Keratinocyte (primary cell): Measurements from ENCODE around the gene RHAG. TPM values are rescaled to one million over a fixed set of nuclear protein-coding genes. Genes with fewer than 3 reads are reported as not detected.

ENCODE experiments used
- DNase-seq: peaks from one replicate; pipeline ENCODE4 v3.0.0-alpha.2; 2011; ENCODE audit warnings: low read depth, missing footprints, low spot score
- FAIRE-seq: peaks from 2 replicates; lab custom pipeline; 2011; peaks lifted over from hg19 to GRCh38; lab: Jason Lieb, UNC
- H2AFZ ChIP-seq: 2 replicates; pipeline ENCODE4 v1.6.0; 2012; ENCODE audit warnings: low read length, control low read depth, inconsistent platforms; ENCODE audit not compliant: control insufficient read depth
- H3K27ac ChIP-seq: 2 replicates; pipeline ENCODE4 v1.5.1; 2011; ENCODE audit warnings: low read length; ENCODE audit not compliant: control insufficient read depth, insufficient read depth
- H3K27me3 ChIP-seq: 3 replicates; pipeline ENCODE4 v1.6.0; 2011; ENCODE audit warnings: low read length; ENCODE audit not compliant: control insufficient read depth, insufficient read depth; ENCODE audit errors: extremely low read depth
- H3K36me3 ChIP-seq, 2 experiments: 2 replicates in 1 of 2; 3 replicates in 1 of 2; pipeline ENCODE4 v1.5.1; 2011; ENCODE audit warnings: low read length in 2 of 2, mild to moderate bottlenecking in 1 of 2; ENCODE audit not compliant: control insufficient read depth in 2 of 2, insufficient read depth in 2 of 2; ENCODE audit errors: extremely low read depth in 1 of 2
- H3K4me1 ChIP-seq: 3 replicates; pipeline ENCODE4 v1.5.1; 2011; ENCODE audit warnings: low read length; ENCODE audit not compliant: control insufficient read depth, insufficient read depth; ENCODE audit errors: extremely low read depth
- H3K4me2 ChIP-seq: 3 replicates; pipeline ENCODE4 v1.6.0; 2011; ENCODE audit warnings: low read depth, low read length; ENCODE audit not compliant: control insufficient read depth, insufficient read depth; ENCODE audit errors: extremely low read depth
- H3K4me3 ChIP-seq, 3 experiments: fragments of 200-600 bp in 1 of 3; sonication (generic) in 1 of 3; 2 replicates in 2 of 3; 3 replicates in 1 of 3; pipeline ENCODE4 v1.5.1; 2011 to 2016; ENCODE audit warnings: low read length in 3 of 3, mild to moderate bottlenecking in 3 of 3, control low read depth in 2 of 3, inconsistent platforms in 1 of 3, low read depth in 1 of 3, mixed read lengths in 1 of 3, mixed run types in 1 of 3, moderate library complexity in 1 of 3; ENCODE audit not compliant: control insufficient read depth in 2 of 3, insufficient read depth in 2 of 3; ENCODE audit errors: extremely low read depth in 1 of 3
- H3K79me2 ChIP-seq: 2 replicates; pipeline ENCODE4 v1.6.0; 2012; ENCODE audit warnings: low read length; ENCODE audit not compliant: control insufficient read depth, insufficient read depth
- H3K9ac ChIP-seq: 3 replicates; pipeline ENCODE4 v1.6.0; 2011; ENCODE audit warnings: low read length; ENCODE audit not compliant: control insufficient read depth, insufficient read depth; ENCODE audit errors: extremely low read depth
- H3K9me1 ChIP-seq: 3 replicates; pipeline ENCODE4 v1.6.0; 2011; ENCODE audit warnings: low read length; ENCODE audit not compliant: control insufficient read depth, insufficient read depth; ENCODE audit errors: extremely low read depth
- H3K9me3 ChIP-seq: 2 replicates; pipeline ENCODE4 v1.5.1; 2012; ENCODE audit warnings: low read depth, low read length; ENCODE audit not compliant: control insufficient read depth
- H4K20me1 ChIP-seq: 3 replicates; pipeline ENCODE4 v1.6.0; 2011; ENCODE audit warnings: low read length; ENCODE audit not compliant: control insufficient read depth, insufficient read depth; ENCODE audit errors: extremely low read depth
- CTCF ChIP-seq, 3 experiments: IDR thresholded peaks in 1 of 3; conservative IDR thresholded peaks in 1 of 3; optimal IDR thresholded peaks in 1 of 3; 2 replicates in 2 of 3; 3 replicates in 1 of 3; pipeline versions ENCODE3 to v1.5.1; 2011; ENCODE audit warnings: low read length in 3 of 3, mild to moderate bottlenecking in 3 of 3, moderate library complexity in 2 of 3, control low read depth in 1 of 3, inconsistent platforms in 1 of 3; ENCODE audit not compliant: insufficient read depth in 2 of 3; ENCODE audit errors: extremely low read depth in 1 of 3
- EZH2 ChIP-seq: IDR thresholded peaks from one replicate; pipeline ENCODE4 v1.6.1; 2012; ENCODE audit warnings: inconsistent platforms, mild to moderate bottlenecking, low read length, moderate library complexity
- dilution Hi-C: fragments of 300-500 bp; cut with MboI; formaldehyde crosslinking; loops from one replicate; pipeline ENCODE4 v1.7.0; 2020; ENCODE audit warnings: low sequenced_read_pairs; ENCODE audit not compliant: extremely low pct_ligation_motif_present
- polyA plus RNA-seq, 5 experiments: library from polyadenylated mRNA; depleted of rRNA in 3 of 5; stranded (reverse) in 3 of 5; stranded (forward) in 1 of 5; unstranded in 1 of 5; fragments of >200 nt; gene quantifications; 1 replicate in 1 of 5; 2 replicates in 3 of 5; 3 replicates in 1 of 5; pipeline versions ENCODE4 v1.2.1 to v1.2.3, GENCODE V29; 2011 to 2012; ENCODE audit warnings: missing spikeins in 2 of 5, low read depth in 1 of 5, low replicate concordance in 1 of 5

Gene RHAG
- polyA plus RNA-seq, 1 donor (not counting 4 experiments of a cell fraction or from before 2014, with no cell fraction given), result not detected

GRCh38 chr6:49662231-49662891 lies 25.7 kb upstream of the RHAG start:
- no peak overlapping the region for H2AFZ ChIP-seq
- no peaks in the 10 kb centered on the region for H3K9me3 ChIP-seq
- FAIRE-seq (no peak), DNase-seq (no peak)
- H3K4me1 ChIP-seq, result no peaks in the 10 kb centered on the region
- dilution Hi-C loops, result no loop called here
- TF ChIP-seq EZH2 (no peak), CTCF (optimal IDR thresholded peaks at IDR 0.05 in 1 of 3, IDR thresholded peaks at IDR 0.05 in 1 of 3, conservative IDR thresholded peaks at IDR 0.05 in 1 of 3; ENCODE audit: extremely low read depth in 1 of 3, insufficient read depth in 2 of 3, low read length in 3 of 3) (no peak)
- H3K79me2 ChIP-seq, result no peaks in the 10 kb centered on the region
- no peak overlapping the region for H3K4me2 ChIP-seq
- H3K4me3 ChIP-seq, result no peak overlapping the region
- no peaks in the 10 kb centered on the region for H3K27me3 ChIP-seq
- no peak overlapping the region for H3K9ac ChIP-seq
- no peaks in the 10 kb centered on the region for H3K36me3 ChIP-seq
- no peaks in the 10 kb centered on the region for H3K9me1 ChIP-seq
- H3K27ac ChIP-seq, result no peak overlapping the region
- H4K20me1 ChIP-seq, result no peaks in the 10 kb centered on the region

- dilution Hi-C loops, result no loop called here
- no peak overlapping the region for H2AFZ ChIP-seq
- no peaks in the 10 kb centered on the region for H3K9me3 ChIP-seq
- H3K36me3 ChIP-seq, result no peaks in the 10 kb centered on the region
- peaks cover 4% of the 10 kb centered on the region for H3K27me3 ChIP-seq
- H3K9ac ChIP-seq, result no peak overlapping the region
- no peak overlapping the region for H3K27ac ChIP-seq
- H3K4me1 ChIP-seq, result no peaks in the 10 kb centered on the region
- no peak overlapping the region for H3K4me3 ChIP-seq
- H3K9me1 ChIP-seq, result no peaks in the 10 kb centered on the region
- DNase-seq (no peak), FAIRE-seq (no peak)
- TF ChIP-seq CTCF (optimal IDR thresholded peaks at IDR 0.05 in 1 of 3, IDR thresholded peaks at IDR 0.05 in 1 of 3, conservative IDR thresholded peaks at IDR 0.05 in 1 of 3; ENCODE audit: extremely low read depth in 1 of 3, insufficient read depth in 2 of 3, low read length in 3 of 3), result no peak
- TF ChIP-seq EZH2, result no peak
- no peaks in the 10 kb centered on the region for H4K20me1 ChIP-seq
- H3K4me2 ChIP-seq, result no peak overlapping the region
- H3K79me2 ChIP-seq, result no peaks in the 10 kb centered on the region
Observed at GRCh38 chr6:49653942-49654341, 17.3 kb upstream of the RHAG start.
